OCI-LY7 (cell line): ENCODE measurements around the gene ANKRD9. TPM values are rescaled to one million over a fixed set of nuclear protein-coding genes. Genes with fewer than 3 reads are reported as not detected.

Source experiments
- BruUV-seq: library from RNA; stranded (reverse); fragments of 400-500 nt; replicated peaks from 2 replicates; lab custom pipeline; 2021; lab: Mats Ljungman, UMichigan
- CTCF ChIA-PET: fragments of 300-600 bp; sonication (Branson Sonifier 250); formaldehyde crosslinking; loops from one replicate; lab custom pipeline; 2022; ENCODE audit warnings: antibody characterized with exemption; ENCODE audit not compliant: unreplicated experiment; lab: Charles Lee
- POLR2A ChIA-PET: fragments of 300-600 bp; sonication (Branson Sonifier 250); formaldehyde crosslinking; loops from one replicate; lab custom pipeline; 2022; ENCODE audit warnings: antibody characterized with exemption; lab: Charles Lee
- DNase-seq: peaks from one replicate; pipeline ENCODE4 v3.0.0-alpha.2; 2015; ENCODE audit warnings: low spot score
- H2AFZ ChIP-seq: fragments of 200-600 bp; sonication (generic), shearing (Covaris generic); 2 replicates; pipeline ENCODE4 v1.6.1; 2014; ENCODE audit warnings: mild to moderate bottlenecking, antibody characterized with exemption, low read length, moderate library complexity
- H3K27ac ChIP-seq: fragments of 200-600 bp; sonication (generic); 2 replicates; pipeline ENCODE4 v1.5.1; 2014; ENCODE audit warnings: mixed run types, low read depth, mild to moderate bottlenecking, moderate library complexity, low read length, inconsistent platforms; ENCODE audit not compliant: poor library complexity, severe bottlenecking
- H3K36me3 ChIP-seq: fragments of 200-600 bp; sonication (generic); 2 replicates; pipeline ENCODE4 v1.6.1; 2014; ENCODE audit warnings: mild to moderate bottlenecking, antibody characterized with exemption, low read length, moderate library complexity, mixed read lengths; ENCODE audit not compliant: insufficient read depth
- H3K4me1 ChIP-seq: fragments of 200-600 bp; sonication (generic); 2 replicates; pipeline ENCODE4 v1.5.1; 2014; ENCODE audit warnings: mild to moderate bottlenecking, low read length; ENCODE audit not compliant: insufficient read depth, poor library complexity, severe bottlenecking
- H3K4me2 ChIP-seq: fragments of 200-600 bp; sonication (generic); 2 replicates; pipeline ENCODE4 v1.6.1; 2014; ENCODE audit warnings: mild to moderate bottlenecking, low read length
- H3K4me3 ChIP-seq: fragments of 200-600 bp; sonication (generic); 2 replicates; pipeline ENCODE4 v1.5.1; 2014; ENCODE audit warnings: mild to moderate bottlenecking, low read depth, low read length; ENCODE audit not compliant: poor library complexity, severe bottlenecking
- H3K79me2 ChIP-seq: fragments of 200-600 bp; sonication (generic); 2 replicates; pipeline ENCODE4 v1.6.1; 2016; ENCODE audit warnings: low read depth, mild to moderate bottlenecking, low read length, moderate library complexity, mixed read lengths; ENCODE audit not compliant: insufficient read depth
- H3K9me2 ChIP-seq: fragments of 200-600 bp; sonication (generic); 2 replicates; pipeline ENCODE4 v1.6.1; 2016; ENCODE audit warnings: mild to moderate bottlenecking, low read length, mixed read lengths; ENCODE audit not compliant: insufficient read depth
- H3K9me3 ChIP-seq: fragments of 200-600 bp; sonication (generic); 2 replicates; pipeline ENCODE4 v1.6.1; 2014; ENCODE audit warnings: mild to moderate bottlenecking, mixed run types, low read length, mixed read lengths
- H4K20me1 ChIP-seq: fragments of 200-600 bp; sonication (generic); 2 replicates; pipeline ENCODE4 v1.6.1; 2014; ENCODE audit warnings: mild to moderate bottlenecking, antibody characterized with exemption, low read length, moderate library complexity, mixed read lengths; ENCODE audit not compliant: insufficient read depth
- CTCF ChIP-seq: fragments of 200-600 bp; sonication (generic); conservative IDR thresholded peaks from 2 replicates; pipeline ENCODE4 v1.5.1; 2014; ENCODE audit warnings: mild to moderate bottlenecking, antibody characterized with exemption, low read length, moderate library complexity, mixed read lengths
- EZH2phosphoT487 ChIP-seq: fragments of 200-600 bp; sonication (generic); IDR thresholded peaks from 2 replicates; pipeline ENCODE4 v1.6.1; 2018; ENCODE audit warnings: low read depth, borderline replicate concordance, mild to moderate bottlenecking, mixed run types, antibody characterized with exemption, low read length, moderate library complexity, mixed read lengths
- intact Hi-C: fragments of 100-400 bp; cut with micrococcal nuclease; formaldehyde crosslinking; loops from one replicate; pipeline ENCODE4 v1.10.0; 2022; ENCODE audit not compliant: unreplicated experiment
- total RNA-seq, 2 experiments: library from RNA; depleted of rRNA in 1 of 2; stranded (reverse); fragments of >200 nt in 1 of 2; shearing (Covaris generic) in 1 of 2; gene quantifications; 2 replicates each; pipeline ENCODE4 v1.2.3, GENCODE V29; 2014 to 2022

The ANKRD9 gene
- total RNA-seq, 2 experiments from 2014 or later, result 1.2 to 1.9 TPM

DNA sequence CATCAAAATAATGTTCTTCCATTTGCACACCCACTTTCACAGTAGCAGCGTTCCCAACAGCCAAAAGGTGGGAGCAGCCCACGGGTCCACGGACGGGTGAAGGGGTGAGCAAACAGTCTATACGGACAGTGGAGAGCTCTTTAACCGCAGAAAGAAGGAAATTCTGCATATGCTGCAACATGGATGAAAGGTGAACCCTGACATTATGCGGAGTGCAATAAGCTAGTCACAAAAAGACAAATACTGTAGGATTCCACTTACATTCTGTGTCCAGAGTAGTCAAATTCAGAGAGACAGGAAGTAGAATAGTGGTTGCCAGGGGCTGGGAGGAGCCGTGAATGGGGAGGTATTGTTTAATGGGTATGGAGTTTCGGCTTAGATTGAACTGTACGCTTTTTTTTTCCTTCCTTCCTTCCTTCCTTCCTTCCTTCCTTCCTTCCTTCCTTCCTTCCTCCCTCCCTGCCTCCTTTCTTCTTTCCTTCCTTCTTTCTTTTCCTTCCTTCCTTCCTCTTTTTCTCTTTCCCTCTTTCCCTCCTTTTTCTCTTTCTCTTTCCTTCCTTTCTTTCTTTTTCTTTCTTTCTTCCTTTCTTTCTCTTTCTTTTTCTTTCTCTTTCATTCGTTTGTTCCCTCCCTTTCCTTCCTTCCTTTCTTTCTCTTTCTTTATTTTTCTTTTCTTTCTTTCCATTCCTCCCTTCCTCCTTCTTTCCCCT is 15.8 kb upstream of the ANKRD9 start:
- intact Hi-C loops, result loop anchor here (2.0 kb wide), 1 partner anchor 35 kb away; no protein-coding TSS in a partner anchor
- BruUV-seq, result TSS peak; percentile 80
- Histone ChIP-seq H3K9me2 (no peaks in the 10 kb centered on the region), H4K20me1 (no peaks in the 10 kb centered on the region), H3K4me1 (peaks cover 20% of the 10 kb centered on the region), H3K27ac (peak overlapping the region; percentile 47), H2AFZ (peak overlapping the region; percentile 94), H3K79me2 (no peaks in the 10 kb centered on the region), H3K36me3 (no peaks in the 10 kb centered on the region), H3K9me3 (no peaks in the 10 kb centered on the region), H3K4me3 (peak overlapping the region; percentile 67), H3K4me2 (peak overlapping the region; percentile 84)
- ChIA-PET POLR2A (interaction anchor here (0.6 to 2.1 kb wide), 6 partner anchors 12 to 85 kb away, joined by 3 to 10 read pairs (median 6); no protein-coding TSS in a partner anchor), CTCF (interaction anchor here (0.5 to 1.2 kb wide), 7 partner anchors 35 to 212 kb away, joined by 3 to 5 read pairs (median 3); no protein-coding TSS in a partner anchor)
- DNase-seq, result peak; percentile 63
- no peak for TF ChIP-seq CTCF
- no peak for TF ChIP-seq EZH2phosphoT487

GRCh38 chr14:102524451-102525218 is 15.1 kb upstream of the ANKRD9 start:
- no peaks in the 10 kb centered on the region for H4K20me1 ChIP-seq
- no peaks in the 10 kb centered on the region for H3K36me3 ChIP-seq
- TF ChIP-seq EZH2phosphoT487 (no peak), CTCF (peak; percentile 95)
- H3K27ac ChIP-seq, result peak overlapping the region; percentile 47
- intact Hi-C loops, result loop anchor here (1.0 to 5.0 kb wide), 6 partner anchors 36 to 393 kb away; no protein-coding TSS in a partner anchor
- H3K79me2 ChIP-seq, result no peaks in the 10 kb centered on the region
- H3K9me2 ChIP-seq, result no peaks in the 10 kb centered on the region
- H3K4me1 ChIP-seq, result peaks cover 18% of the 10 kb centered on the region
- peak; percentile 98 for DNase-seq
- no peaks in the 10 kb centered on the region for H3K9me3 ChIP-seq
- CTCF ChIA-PET, result interaction anchor here (0.5 to 1.2 kb wide), 9 partner anchors 15 to 392 kb away, joined by 3 to 5 read pairs (median 3); partner anchors contain the start of gene ANKRD9
- no TSS peak for BruUV-seq
- H3K4me3 ChIP-seq, result peak overlapping the region; percentile 67
- POLR2A ChIA-PET, result interaction anchor here (0.6 to 2.1 kb wide), 8 partner anchors 13 to 713 kb away, joined by 3 to 10 read pairs (median 4); no protein-coding TSS in a partner anchor
- peak overlapping the region; percentile 84 for H3K4me2 ChIP-seq
- H2AFZ ChIP-seq, result peak overlapping the region; percentile 94
